Stomach (tissue), 9 donors: ENCODE measurements around the gene TSPO2. TPM values are rescaled to one million over a fixed set of nuclear protein-coding genes. Genes with fewer than 3 reads are reported as not detected.
A peak's percentile ranks its signal among the peaks of the same experiment; 100 is the strongest.
"Not testable (repeated sequence)": the region's sequence is repeated elsewhere in the genome, so short reads cannot be mapped to it uniquely, and the experiment has no call there.

Experiments
- DNase-seq, 2 donors: peaks; one replicate each; pipeline versions ENCODE4 v3.0.0 to v3.0.0-alpha.2; 2013 to 2019
- H3K27ac ChIP-seq, 5 donors: fragments of 200-600 bp in 4 of 5; sonication (generic) in 4 of 5; one replicate each; pipeline ENCODE4 v1.5.1; 2013 to 2019; ENCODE audit warnings: mild to moderate bottlenecking in 1 of 5, moderate library complexity in 1 of 5
- H3K27me3 ChIP-seq, 3 donors: fragments of 200-600 bp; sonication (generic); one replicate each; pipeline ENCODE4 v1.5.1; 2017 to 2019; ENCODE audit warnings: mixed run types in 1 of 3
- H3K36me3 ChIP-seq, 4 donors: fragments of 200-600 bp; sonication (generic); 1 replicate in 3 of 4; 2 replicates in 1 of 4; pipeline ENCODE4 v1.5.1; 2016 to 2019
- H3K4me1 ChIP-seq, 4 donors: fragments of 200-600 bp; sonication (generic); one replicate each; pipeline ENCODE4 v1.5.1; 2016 to 2019
- H3K4me3 ChIP-seq, 4 donors: fragments of 200-600 bp; sonication (generic) in 3 of 4; one replicate each; pipeline ENCODE4 v1.5.1; 2016 to 2019; ENCODE audit warnings: mild to moderate bottlenecking in 1 of 4
- H3K9me3 ChIP-seq, 4 donors: fragments of 200-600 bp; sonication (generic); one replicate each; pipeline ENCODE4 v1.5.1; 2016 to 2019
- CTCF ChIP-seq, 7 experiments: fragments of 450-650 bp in 4 of 7; fragments of 200-600 bp in 3 of 7; sonication (generic) in 3 of 7; IDR thresholded peaks; one replicate each; pipeline ENCODE4 v1.5.1; 2016 to 2019; ENCODE audit warnings: antibody characterized with exemption in 7 of 7, control low read depth in 2 of 7, mild to moderate bottlenecking in 1 of 7
- EP300 ChIP-seq: sonication (generic); formaldehyde crosslinking; IDR thresholded peaks from one replicate; pipeline ENCODE4 v1.6.1; 2017; ENCODE audit warnings: antibody characterized with exemption
- POLR2A ChIP-seq, 4 donors: fragments of 450-650 bp; IDR thresholded peaks; one replicate each; pipeline ENCODE4 v1.6.1; 2016; ENCODE audit warnings: antibody characterized with exemption in 4 of 4, control low read depth in 2 of 4, mild to moderate bottlenecking in 1 of 4, moderate library complexity in 1 of 4
- POLR2AphosphoS5 ChIP-seq, 3 donors: sonication (generic); formaldehyde crosslinking; IDR thresholded peaks; one replicate each; pipeline ENCODE4 v1.6.1; 2016; ENCODE audit warnings: antibody characterized with exemption in 3 of 3
- WGBS, 5 donors: extraction: QIAGEN DNeasy Blood & Tissue Kit in 3 of 5; methylation state at CpG; one replicate each; pipeline versions ENCODE4 v1.1.5 to v1.1.7; 2013 to 2018; 5-methylcytosine and 5-hydroxymethylcytosine counted together
- intact Hi-C: fragments of 100-400 bp; cut with DNase I; formaldehyde crosslinking; loops from one replicate; pipeline ENCODE4 v1.15.1; 2023; ENCODE audit warnings: low total_unique reads
- polyA plus RNA-seq, 3 donors: library from polyadenylated mRNA; stranded (reverse); fragments of 200-250 nt; gene quantifications; one replicate each; pipeline ENCODE4 v1.2.3, GENCODE V29; 2013
- total RNA-seq, 5 donors: library from RNA; depleted of rRNA; stranded (reverse); fragments of >200 nt; gene quantifications; one replicate each; pipeline versions ENCODE4 v1.1.0 to v1.2.3, GENCODE V29; 2014 to 2016
- donor health status: healthy with polysubstance abuse.
- donor health status: Bipolar disorder and iron deficiency.
- donor health status: healthy.

The TSPO2 gene
- total and polyA plus RNA-seq, 8 donors, result 0.15 to 1.4 (median 0.92) TPM; not detected in 5

DNA sequence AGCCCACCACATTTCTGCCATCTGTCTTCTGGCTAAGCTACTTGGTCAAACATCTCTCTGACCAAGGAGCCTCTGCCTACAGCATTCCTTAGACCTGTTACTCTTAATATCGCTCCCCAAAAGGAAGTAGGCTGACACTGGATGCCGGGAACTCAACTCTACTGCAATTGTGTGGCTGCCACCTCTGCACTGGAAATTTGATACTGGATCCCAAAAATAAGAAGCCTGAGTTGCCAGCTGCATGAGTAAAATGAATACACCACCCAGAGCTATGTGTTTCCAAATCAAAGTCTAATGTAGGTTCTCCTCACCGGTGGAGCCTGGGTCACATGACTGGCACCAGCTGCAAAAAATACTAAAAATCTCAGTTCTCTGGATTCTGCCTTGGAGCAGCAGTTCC is 40.1 kb upstream of the TSPO2 start:
- Histone ChIP-seq H3K4me3 (no peak overlapping the region), H3K36me3 (no peaks in the 10 kb centered on the region), H3K4me1 (peaks cover 11 to 34% (median 24%) of the 10 kb centered on the region in 4 donors), H3K27ac (no peak overlapping the region), H3K9me3 (no peaks in the 10 kb centered on the region), H3K27me3 (no peaks in the 10 kb centered on the region)
- WGBS, 5 donors, result 75 to 90% (median 85%) methylated on average over 3 of the region's 3 CpGs
- DNase-seq, result no peak
- TF ChIP-seq POLR2A (IDR thresholded peaks at IDR 0.05), result no peak
- TF ChIP-seq POLR2AphosphoS5 (IDR thresholded peaks at IDR 0.05), result no peak
- TF ChIP-seq EP300, result no peak
- TF ChIP-seq CTCF (IDR thresholded peaks at IDR 0.05), result no peak
- intact Hi-C loops, result no loop called here

DNA sequence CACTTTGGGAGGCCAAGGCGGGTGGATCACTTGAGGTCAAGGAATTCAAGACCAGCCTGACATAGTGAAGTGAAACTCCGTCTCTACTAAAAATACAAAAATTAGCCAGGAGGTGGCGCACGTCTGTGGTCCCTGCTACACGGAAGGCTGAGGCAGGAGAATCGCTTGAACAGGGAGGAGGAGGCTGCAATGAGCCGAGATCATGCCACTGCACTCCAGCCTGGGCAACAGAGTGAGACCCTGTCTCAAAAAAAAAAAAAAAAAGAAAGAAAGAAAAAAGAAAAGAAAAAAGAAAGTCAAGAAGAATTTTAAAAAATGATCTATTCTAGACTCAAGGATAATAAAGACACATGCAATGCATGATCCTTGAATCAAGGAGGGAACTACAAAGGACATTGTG is 36.0 kb upstream of the TSPO2 start:
- H3K27me3 ChIP-seq, H3K4me3 ChIP-seq, H3K27ac ChIP-seq, intact Hi-C loops, H3K36me3 ChIP-seq, H3K4me1 ChIP-seq, H3K9me3 ChIP-seq: not testable (repeated sequence)
- peak; percentile 71 to 80 for DNase-seq
- 6 to 24% (median 12%) methylated on average over 7 of the region's 7 CpGs for WGBS, 5 donors
- peak in 5 of 7 experiments; percentile 30 to 83 (median 73) for TF ChIP-seq CTCF (IDR thresholded peaks at IDR 0.05)

- H3K4me3 ChIP-seq, DNase-seq, H3K27me3 ChIP-seq, H3K36me3 ChIP-seq, H3K9me3 ChIP-seq, H3K4me1 ChIP-seq, H3K27ac ChIP-seq, intact Hi-C loops: not testable (repeated sequence)
- 91 to 94% (median 91%) methylated on average over 4 of the region's 4 CpGs for WGBS, 5 donors
These were observed 35.3 kb upstream of the TSPO2 start for GRCh38 chr6:41006980-41007379.

- H3K27me3 ChIP-seq, result no peaks in the 10 kb centered on the region
- H3K9me3 ChIP-seq, result no peaks in the 10 kb centered on the region
- no peak overlapping the region for H3K4me3 ChIP-seq
- intact Hi-C loops, result no loop called here
- DNase-seq, result no peak
- no peaks in the 10 kb centered on the region for H3K36me3 ChIP-seq
- TF ChIP-seq EP300, result no peak
- TF ChIP-seq CTCF (IDR thresholded peaks at IDR 0.05), result no peak
- no peak for TF ChIP-seq POLR2A (IDR thresholded peaks at IDR 0.05)
- no peak for TF ChIP-seq POLR2AphosphoS5 (IDR thresholded peaks at IDR 0.05)
- H3K4me1 ChIP-seq, result peaks cover 0 to 4% (median 3%) of the 10 kb centered on the region in 4 donors
- 87 to 96% (median 91%) methylated on average over 3 of the region's 3 CpGs for WGBS, 5 donors
- no peak overlapping the region for H3K27ac ChIP-seq
These were observed 34.3 kb upstream of the TSPO2 start for GRCh38 chr6:41008011-41008410.

DNA sequence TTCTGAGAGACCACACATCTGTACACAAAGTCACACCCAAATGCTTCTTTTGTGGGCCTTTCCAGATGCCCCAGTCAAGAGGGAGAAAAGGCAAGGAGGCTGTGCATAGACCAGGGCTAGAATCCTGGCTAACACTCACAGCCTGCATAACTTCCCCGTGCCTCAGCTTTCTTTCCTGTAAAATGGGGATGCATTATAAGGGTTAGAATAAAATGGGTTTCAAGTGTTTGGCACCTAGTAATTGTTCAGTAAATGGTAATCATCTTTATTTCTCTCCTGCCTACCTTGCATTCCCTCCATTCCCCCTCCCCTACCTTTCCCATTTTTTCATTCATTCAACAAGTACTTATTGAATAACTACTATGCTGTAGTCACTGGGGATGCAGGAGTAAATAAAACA is 32.6 kb upstream of the TSPO2 start:
- no peaks in the 10 kb centered on the region for H3K9me3 ChIP-seq
- H3K4me1 ChIP-seq, result peaks cover 0 to 4% (median 4%) of the 10 kb centered on the region in 4 donors
- no peak overlapping the region for H3K4me3 ChIP-seq
- no peaks in the 10 kb centered on the region for H3K27me3 ChIP-seq
- WGBS, 5 donors, result 94 to 100% (median 96%) methylated on average over 1 of the region's 1 CpG
- H3K36me3 ChIP-seq, result no peaks in the 10 kb centered on the region
- TF ChIP-seq POLR2A (IDR thresholded peaks at IDR 0.05), result no peak
- no peak for TF ChIP-seq POLR2AphosphoS5 (IDR thresholded peaks at IDR 0.05)
- no peak for TF ChIP-seq EP300
- TF ChIP-seq CTCF (IDR thresholded peaks at IDR 0.05), result no peak
- DNase-seq, result no peak
- no peak overlapping the region for H3K27ac ChIP-seq
- intact Hi-C loops, result no loop called here
